Panc1 (cell line): Measurements from ENCODE around the gene CDYL2. TPM values are rescaled to one million over a fixed set of nuclear protein-coding genes. Genes with fewer than 3 reads are reported as not detected.

Experiments
- ATAC-seq: fragments of 200-7000 bp; cut with Tn5 transposase; 2 replicates; pipeline ENCODE4 v1.9.1; 2020; ENCODE audit warnings: mild to moderate bottlenecking, moderate library complexity
- BruUV-seq: library from RNA; stranded (reverse); fragments of 400-500 nt; replicated peaks from 2 replicates; lab custom pipeline; 2021; lab: Mats Ljungman, UMichigan
- CTCF ChIA-PET: fragments of 300-600 bp; sonication (Branson Sonifier 250); formaldehyde crosslinking; loops from one replicate; lab custom pipeline; 2022; ENCODE audit warnings: antibody characterized with exemption; lab: Charles Lee
- POLR2A ChIA-PET: fragments of 300-600 bp; sonication (Branson Sonifier 250); formaldehyde crosslinking; loops from one replicate; lab custom pipeline; 2022; ENCODE audit warnings: antibody characterized with exemption; lab: Charles Lee
- DNase-seq: peaks from one replicate; pipeline ENCODE4 v3.0.0-alpha.2; 2010; ENCODE audit warnings: low read depth, low spot score
- H3K27ac ChIP-seq: 2 replicates; pipeline ENCODE4 v1.5.1; 2011; ENCODE audit warnings: mild to moderate bottlenecking, low read length, inconsistent platforms
- H3K27me3 ChIP-seq: fragments of 200-500 bp; sonication (Bioruptor generic); 2 replicates; pipeline ENCODE4 v1.6.0; 2014; ENCODE audit warnings: low read length, inconsistent platforms; ENCODE audit not compliant: control insufficient read depth, insufficient read depth
- H3K36me3 ChIP-seq: fragments of 200-500 bp; sonication (Bioruptor generic); 2 replicates; pipeline ENCODE4 v1.5.1; 2014; ENCODE audit warnings: inconsistent platforms, mild to moderate bottlenecking, low read length, moderate library complexity; ENCODE audit not compliant: control insufficient read depth, insufficient read depth
- H3K4me1 ChIP-seq: 2 replicates; pipeline ENCODE4 v1.5.1; 2011; ENCODE audit warnings: inconsistent platforms, mild to moderate bottlenecking, low read length, moderate library complexity; ENCODE audit not compliant: control insufficient read depth, insufficient read depth
- H3K4me3 ChIP-seq, 2 experiments: 2 replicates each; pipeline ENCODE4 v1.5.1; 2011 to 2012; ENCODE audit warnings: low read depth in 2 of 2, low read length in 2 of 2, mild to moderate bottlenecking in 2 of 2, inconsistent platforms in 1 of 2, moderate library complexity in 1 of 2
- H3K9me3 ChIP-seq: fragments of 200-500 bp; sonication (Bioruptor generic); 2 replicates; pipeline ENCODE4 v1.5.1; 2014; ENCODE audit warnings: low read depth, mild to moderate bottlenecking, inconsistent platforms, low read length, moderate library complexity; ENCODE audit not compliant: control insufficient read depth, insufficient read depth
- POLR2AphosphoS5 ChIP-seq: IDR thresholded peaks from 2 replicates; pipeline ENCODE4 v1.6.1; 2012; ENCODE audit warnings: mild to moderate bottlenecking, low read depth, low read length, moderate library complexity
- SIN3A ChIP-seq: IDR thresholded peaks from 2 replicates; pipeline ENCODE4 v1.6.1; 2012; ENCODE audit warnings: low read depth, mild to moderate bottlenecking, low read length, moderate library complexity, borderline replicate concordance; ENCODE audit not compliant: insufficient read depth
- TCF7L2 ChIP-seq: IDR thresholded peaks from 2 replicates; pipeline ENCODE4 v1.6.1; 2011; ENCODE audit warnings: mild to moderate bottlenecking, low read depth, low read length, inconsistent platforms
- in situ Hi-C: cut with HindIII; loops from 2 replicates; pipeline ENCODE4 v1.10.0; 2016; ENCODE audit warnings: low sequenced_read_pairs, low pct_unique_long_range_greater_than_20kb
- intact Hi-C: fragments of 100-400 bp; cut with micrococcal nuclease; formaldehyde crosslinking; loops from one replicate; pipeline ENCODE4 v1.10.0; 2022; ENCODE audit not compliant: unreplicated experiment
- total RNA-seq: library from RNA; stranded (reverse); gene quantifications from one replicate; pipeline ENCODE4 v1.2.1, GENCODE V29; 2021; ENCODE audit not compliant: unreplicated experiment
- TF ChIP-seq, protein P1 (sequence below), 2 experiments: IDR thresholded peaks; 2 replicates each; pipeline ENCODE4 v1.6.1; 2011 to 2012; ENCODE audit warnings: low read depth in 2 of 2, control low read depth in 1 of 2, low read length in 1 of 2, mild to moderate bottlenecking in 1 of 2, moderate library complexity in 1 of 2; ENCODE audit not compliant: insufficient read depth in 1 of 2
- TF ChIP-seq, protein P2 (sequence below): fragments of 450-650 bp; IDR thresholded peaks from 2 replicates; pipeline ENCODE4 v1.5.1; 2017; ENCODE audit warnings: mild to moderate bottlenecking

The CDYL2 gene
- total RNA-seq, 1 experiment from 2014 or later = 6.1 TPM

DNA sequence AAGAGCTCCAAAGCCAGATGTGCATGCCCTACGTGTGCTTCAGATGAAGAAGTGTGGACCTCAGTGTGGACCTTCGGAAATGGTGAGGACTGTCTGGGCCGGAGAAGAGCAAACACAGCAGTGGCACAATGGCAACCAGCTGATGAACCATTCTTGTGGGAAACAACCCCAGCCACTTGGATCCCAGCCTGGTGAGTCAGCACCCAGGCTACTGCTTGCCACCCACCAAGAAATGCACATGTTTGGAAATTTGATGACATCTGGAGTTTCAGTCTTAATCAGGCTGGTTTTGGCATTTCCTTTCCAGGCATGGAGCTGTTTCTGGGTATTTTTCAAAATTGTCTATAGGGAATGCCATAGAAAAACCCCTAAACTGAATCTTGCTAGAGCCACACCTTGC, 220.9 kb downstream of the CDYL2 start:
- DNase-seq (no peak), ATAC-seq (no peak)
- in situ Hi-C loops (no loop called here), intact Hi-C loops (no loop called here)
- TF ChIP-seq, protein P1, sequence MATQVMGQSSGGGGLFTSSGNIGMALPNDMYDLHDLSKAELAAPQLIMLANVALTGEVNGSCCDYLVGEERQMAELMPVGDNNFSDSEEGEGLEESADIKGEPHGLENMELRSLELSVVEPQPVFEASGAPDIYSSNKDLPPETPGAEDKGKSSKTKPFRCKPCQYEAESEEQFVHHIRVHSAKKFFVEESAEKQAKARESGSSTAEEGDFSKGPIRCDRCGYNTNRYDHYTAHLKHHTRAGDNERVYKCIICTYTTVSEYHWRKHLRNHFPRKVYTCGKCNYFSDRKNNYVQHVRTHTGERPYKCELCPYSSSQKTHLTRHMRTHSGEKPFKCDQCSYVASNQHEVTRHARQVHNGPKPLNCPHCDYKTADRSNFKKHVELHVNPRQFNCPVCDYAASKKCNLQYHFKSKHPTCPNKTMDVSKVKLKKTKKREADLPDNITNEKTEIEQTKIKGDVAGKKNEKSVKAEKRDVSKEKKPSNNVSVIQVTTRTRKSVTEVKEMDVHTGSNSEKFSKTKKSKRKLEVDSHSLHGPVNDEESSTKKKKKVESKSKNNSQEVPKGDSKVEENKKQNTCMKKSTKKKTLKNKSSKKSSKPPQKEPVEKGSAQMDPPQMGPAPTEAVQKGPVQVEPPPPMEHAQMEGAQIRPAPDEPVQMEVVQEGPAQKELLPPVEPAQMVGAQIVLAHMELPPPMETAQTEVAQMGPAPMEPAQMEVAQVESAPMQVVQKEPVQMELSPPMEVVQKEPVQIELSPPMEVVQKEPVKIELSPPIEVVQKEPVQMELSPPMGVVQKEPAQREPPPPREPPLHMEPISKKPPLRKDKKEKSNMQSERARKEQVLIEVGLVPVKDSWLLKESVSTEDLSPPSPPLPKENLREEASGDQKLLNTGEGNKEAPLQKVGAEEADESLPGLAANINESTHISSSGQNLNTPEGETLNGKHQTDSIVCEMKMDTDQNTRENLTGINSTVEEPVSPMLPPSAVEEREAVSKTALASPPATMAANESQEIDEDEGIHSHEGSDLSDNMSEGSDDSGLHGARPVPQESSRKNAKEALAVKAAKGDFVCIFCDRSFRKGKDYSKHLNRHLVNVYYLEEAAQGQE (IDR thresholded peaks at IDR 0.05; ENCODE audit: insufficient read depth in 1 of 2, low read depth in 2 of 2, low read length in 1 of 2) = no peak
- TF ChIP-seq SIN3A (no peak), POLR2AphosphoS5 (no peak), TCF7L2 (no peak)
- TF ChIP-seq, protein P2, sequence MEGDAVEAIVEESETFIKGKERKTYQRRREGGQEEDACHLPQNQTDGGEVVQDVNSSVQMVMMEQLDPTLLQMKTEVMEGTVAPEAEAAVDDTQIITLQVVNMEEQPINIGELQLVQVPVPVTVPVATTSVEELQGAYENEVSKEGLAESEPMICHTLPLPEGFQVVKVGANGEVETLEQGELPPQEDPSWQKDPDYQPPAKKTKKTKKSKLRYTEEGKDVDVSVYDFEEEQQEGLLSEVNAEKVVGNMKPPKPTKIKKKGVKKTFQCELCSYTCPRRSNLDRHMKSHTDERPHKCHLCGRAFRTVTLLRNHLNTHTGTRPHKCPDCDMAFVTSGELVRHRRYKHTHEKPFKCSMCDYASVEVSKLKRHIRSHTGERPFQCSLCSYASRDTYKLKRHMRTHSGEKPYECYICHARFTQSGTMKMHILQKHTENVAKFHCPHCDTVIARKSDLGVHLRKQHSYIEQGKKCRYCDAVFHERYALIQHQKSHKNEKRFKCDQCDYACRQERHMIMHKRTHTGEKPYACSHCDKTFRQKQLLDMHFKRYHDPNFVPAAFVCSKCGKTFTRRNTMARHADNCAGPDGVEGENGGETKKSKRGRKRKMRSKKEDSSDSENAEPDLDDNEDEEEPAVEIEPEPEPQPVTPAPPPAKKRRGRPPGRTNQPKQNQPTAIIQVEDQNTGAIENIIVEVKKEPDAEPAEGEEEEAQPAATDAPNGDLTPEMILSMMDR = no peak
- POLR2A ChIA-PET = no interaction called here
- no peaks in the 10 kb centered on the region for H3K36me3 ChIP-seq
- no peaks in the 10 kb centered on the region for H3K9me3 ChIP-seq
- H3K27me3 ChIP-seq = no peaks in the 10 kb centered on the region
- BruUV-seq = no TSS peak
- CTCF ChIA-PET = no interaction called here
- H3K4me1 ChIP-seq = no peaks in the 10 kb centered on the region
- H3K4me3 ChIP-seq = no peak overlapping the region
- H3K27ac ChIP-seq = no peak overlapping the region

DNA sequence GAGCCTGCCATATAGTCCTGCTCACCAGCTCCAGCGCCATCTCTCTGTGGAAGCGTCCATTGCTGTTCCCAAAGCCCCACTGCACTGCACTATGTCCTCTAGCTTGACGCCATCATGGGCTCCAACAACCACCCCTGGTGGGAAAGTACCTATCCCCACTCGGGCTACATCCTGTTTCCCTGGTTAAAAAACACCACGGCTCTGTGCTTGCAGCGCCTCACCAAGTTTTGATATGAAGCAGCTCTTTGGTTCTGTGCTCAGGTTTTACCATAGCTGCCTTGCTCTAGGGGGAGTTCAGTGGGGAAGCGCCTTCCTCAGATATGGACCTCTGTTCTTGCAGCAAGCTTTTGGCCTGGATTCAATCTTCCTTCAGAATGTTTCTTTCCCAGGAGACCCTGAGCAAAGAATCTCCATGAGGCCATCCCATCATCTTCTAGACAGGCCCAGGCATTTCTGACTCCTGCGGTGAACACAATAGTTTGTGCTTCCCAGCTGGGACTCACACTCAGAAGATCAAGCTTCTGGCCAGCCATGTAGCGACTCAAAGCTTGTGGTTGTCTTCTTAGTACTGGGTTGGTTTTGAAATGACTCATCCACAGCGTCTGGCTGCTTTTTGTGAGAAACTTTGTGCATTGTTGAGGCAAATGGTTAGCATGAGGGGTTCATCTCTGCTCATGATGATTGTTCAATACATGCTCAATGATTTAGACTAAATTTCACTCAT, 224.1 kb downstream of the CDYL2 start:
- H3K27ac ChIP-seq = no peak overlapping the region
- no peaks in the 10 kb centered on the region for H3K27me3 ChIP-seq
- in situ Hi-C loops = no loop called here
- DNase-seq (no peak), ATAC-seq (no peak)
- H3K4me3 ChIP-seq = no peak overlapping the region
- ChIA-PET CTCF (no interaction called here), POLR2A (no interaction called here)
- intact Hi-C loops = no loop called here
- H3K9me3 ChIP-seq = no peaks in the 10 kb centered on the region
- BruUV-seq = no TSS peak
- H3K4me1 ChIP-seq = no peaks in the 10 kb centered on the region
- H3K36me3 ChIP-seq = no peaks in the 10 kb centered on the region
- TF ChIP-seq POLR2AphosphoS5 = no peak
- TF ChIP-seq TCF7L2 = no peak
- TF ChIP-seq, protein P1 (IDR thresholded peaks at IDR 0.05; ENCODE audit: insufficient read depth in 1 of 2, low read depth in 2 of 2, low read length in 1 of 2) = no peak
- no peak for TF ChIP-seq SIN3A
- TF ChIP-seq, protein P2 = no peak
